GM23338 (cell line): ENCODE results near the gene SHKBP1. TPM values are rescaled to one million over a fixed set of nuclear protein-coding genes. Genes with fewer than 3 reads are reported as not detected.

Experiments used
- ATAC-seq: fragments of 200-7000 bp; cut with Tn5 transposase; 3 replicates; pipeline ENCODE4 v1.9.1; 2020
- DNase-seq: peaks from one replicate; pipeline ENCODE4 v3.0.0-alpha.2; 2015; ENCODE audit warnings: low spot score
- H2AFZ ChIP-seq: fragments of 200-600 bp; sonication (generic); 2 replicates; pipeline ENCODE4 v1.8.0; 2016; ENCODE audit warnings: antibody characterized with exemption, mild to moderate bottlenecking, moderate library complexity
- H3F3A ChIP-seq: fragments of 200-600 bp; sonication (generic); replicated peaks from 2 replicates; pipeline ENCODE4 v1.8.0; 2017; ENCODE audit warnings: antibody characterized with exemption, mixed run types, low read depth
- H3K27ac ChIP-seq: fragments of 200-600 bp; sonication (generic); 2 replicates; pipeline ENCODE4 v1.6.1; 2016; ENCODE audit warnings: low read depth
- H3K27me3 ChIP-seq: fragments of 200-600 bp; sonication (generic); 2 replicates; pipeline ENCODE4 v1.8.0; 2016; ENCODE audit warnings: mild to moderate bottlenecking, mixed run types, moderate library complexity; ENCODE audit not compliant: insufficient read depth
- H3K36me3 ChIP-seq: fragments of 200-600 bp; sonication (generic); 2 replicates; pipeline ENCODE4 v1.8.0; 2016; ENCODE audit warnings: mild to moderate bottlenecking; ENCODE audit not compliant: insufficient read depth
- H3K4me1 ChIP-seq: fragments of 200-600 bp; sonication (generic); 2 replicates; pipeline ENCODE4 v1.8.0; 2016; ENCODE audit warnings: mild to moderate bottlenecking, moderate library complexity; ENCODE audit not compliant: insufficient read depth
- H3K4me2 ChIP-seq: fragments of 200-600 bp; sonication (generic); 2 replicates; pipeline ENCODE4 v1.7.1; 2017; ENCODE audit warnings: mixed run types
- H3K4me3 ChIP-seq: fragments of 200-600 bp; sonication (generic); 2 replicates; pipeline ENCODE4 v1.6.1; 2016; ENCODE audit warnings: mixed run types
- H3K79me2 ChIP-seq: fragments of 200-600 bp; sonication (generic); replicated peaks from 2 replicates; pipeline ENCODE4 v1.8.0; 2017; ENCODE audit warnings: mild to moderate bottlenecking; ENCODE audit not compliant: insufficient read depth
- H3K9me2 ChIP-seq: fragments of 200-600 bp; sonication (generic); 2 replicates; pipeline ENCODE4 v1.8.0; 2017; ENCODE audit not compliant: insufficient read depth
- H4K20me1 ChIP-seq: fragments of 200-600 bp; sonication (generic); replicated peaks from 2 replicates; pipeline ENCODE4 v1.8.0; 2017; ENCODE audit warnings: mild to moderate bottlenecking; ENCODE audit not compliant: insufficient read depth
- H3K27ac Mint-ChIP-seq: 2 replicates; pipeline ENCODE4 v1.8.0; 2020; ENCODE audit warnings: inconsistent platforms, mild to moderate bottlenecking, moderate library complexity, mixed read lengths
- H3K27me3 Mint-ChIP-seq: 3 replicates; pipeline ENCODE4 v1.8.0; 2022; ENCODE audit warnings: low read depth, mild to moderate bottlenecking, moderate library complexity, mixed read lengths, inconsistent platforms; ENCODE audit not compliant: insufficient read depth, poor library complexity
- H3K36me3 Mint-ChIP-seq: 3 replicates; pipeline ENCODE4 v1.8.0; 2021; ENCODE audit warnings: low read depth, mild to moderate bottlenecking, inconsistent platforms, moderate library complexity, mixed read lengths
- H3K4me1 Mint-ChIP-seq: 3 replicates; pipeline ENCODE4 v1.8.0; 2020; ENCODE audit warnings: mild to moderate bottlenecking, inconsistent platforms, mixed read lengths
- H3K4me3 Mint-ChIP-seq: 3 replicates; pipeline ENCODE4 v1.8.0; 2021; ENCODE audit warnings: moderate library complexity, mild to moderate bottlenecking, inconsistent platforms, mixed read lengths
- H3K9me3 Mint-ChIP-seq: 3 replicates; pipeline ENCODE4 v1.8.0; 2020; ENCODE audit warnings: moderate library complexity, mild to moderate bottlenecking, inconsistent platforms, mixed read lengths
- EZH2 ChIP-seq: fragments of 200-600 bp; sonication (generic); IDR thresholded peaks from one replicate; pipeline ENCODE4 v1.8.0; 2017; ENCODE audit warnings: antibody characterized with exemption, mild to moderate bottlenecking, low read depth; ENCODE audit not compliant: unreplicated experiment
- ZNF331 ChIP-seq: fragments of 250-450 bp; sonication (Bioruptor Pico); IDR thresholded peaks from 2 replicates; pipeline ENCODE4 v1.5.0; 2020; ENCODE audit warnings: low read depth, mild to moderate bottlenecking, moderate library complexity
- polyA plus RNA-seq: library from polyadenylated mRNA; unstranded; fragments of >200 nt; fragmentation: Nextera tagmentation; extraction: Ambion mirVana; gene quantifications from 2 replicates; pipeline ENCODE4 v1.2.1, GENCODE V29; 2016
- total RNA-seq: library from RNA; depleted of rRNA; stranded (reverse); fragments of >200 nt; shearing (Covaris generic); gene quantifications from 2 replicates; pipeline ENCODE4 v1.2.3, GENCODE V29; 2014
- TF ChIP-seq, protein P1 (sequence below): IDR thresholded peaks from one replicate; pipeline ENCODE4 v1.6.1; 2018; ENCODE audit warnings: antibody characterized with exemption; ENCODE audit not compliant: unreplicated experiment
- TF ChIP-seq, protein P2 (sequence below): fragments of 250-450 bp; sonication (Bioruptor Pico); IDR thresholded peaks from 2 replicates; pipeline ENCODE4 v1.5.0; 2020; ENCODE audit warnings: mild to moderate bottlenecking, moderate library complexity

The SHKBP1 gene
- total and polyA plus RNA-seq, 2 experiments from 2014 or later, result 63.2 to 69.8 TPM

DNA sequence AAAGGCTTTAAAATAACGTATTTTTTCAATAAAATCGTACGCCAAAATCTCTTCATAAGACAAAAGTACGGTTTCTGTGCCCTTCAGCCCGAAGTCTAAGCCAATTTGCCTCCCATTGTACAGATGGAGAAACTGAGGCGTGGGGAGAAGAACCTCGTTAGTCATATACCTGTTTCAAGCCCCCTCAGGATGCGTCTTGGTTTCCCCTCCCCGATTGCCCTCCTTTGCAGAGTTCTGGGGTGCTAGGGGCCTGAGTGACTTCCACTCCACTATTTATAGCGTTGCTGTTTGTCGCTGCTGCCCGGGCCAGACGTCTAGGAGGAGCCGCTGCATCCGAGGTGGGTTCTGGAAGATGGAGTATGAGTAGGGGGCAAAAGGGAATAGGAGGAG, 22.2 kb downstream of the SHKBP1 start:
- peaks cover 50% of the 10 kb centered on the region for H3K4me1 ChIP-seq
- DNase-seq (no peak), ATAC-seq (no peak)
- no peaks in the 10 kb centered on the region for H3K79me2 ChIP-seq
- no peak overlapping the region for H3K27ac ChIP-seq
- peaks cover 24% of the 10 kb centered on the region for H3F3A ChIP-seq
- peaks cover 76% of the 10 kb centered on the region for H3K27me3 ChIP-seq
- no peak overlapping the region for H2AFZ ChIP-seq
- no peak overlapping the region for H3K27ac Mint-ChIP-seq
- TF ChIP-seq, protein P1, sequence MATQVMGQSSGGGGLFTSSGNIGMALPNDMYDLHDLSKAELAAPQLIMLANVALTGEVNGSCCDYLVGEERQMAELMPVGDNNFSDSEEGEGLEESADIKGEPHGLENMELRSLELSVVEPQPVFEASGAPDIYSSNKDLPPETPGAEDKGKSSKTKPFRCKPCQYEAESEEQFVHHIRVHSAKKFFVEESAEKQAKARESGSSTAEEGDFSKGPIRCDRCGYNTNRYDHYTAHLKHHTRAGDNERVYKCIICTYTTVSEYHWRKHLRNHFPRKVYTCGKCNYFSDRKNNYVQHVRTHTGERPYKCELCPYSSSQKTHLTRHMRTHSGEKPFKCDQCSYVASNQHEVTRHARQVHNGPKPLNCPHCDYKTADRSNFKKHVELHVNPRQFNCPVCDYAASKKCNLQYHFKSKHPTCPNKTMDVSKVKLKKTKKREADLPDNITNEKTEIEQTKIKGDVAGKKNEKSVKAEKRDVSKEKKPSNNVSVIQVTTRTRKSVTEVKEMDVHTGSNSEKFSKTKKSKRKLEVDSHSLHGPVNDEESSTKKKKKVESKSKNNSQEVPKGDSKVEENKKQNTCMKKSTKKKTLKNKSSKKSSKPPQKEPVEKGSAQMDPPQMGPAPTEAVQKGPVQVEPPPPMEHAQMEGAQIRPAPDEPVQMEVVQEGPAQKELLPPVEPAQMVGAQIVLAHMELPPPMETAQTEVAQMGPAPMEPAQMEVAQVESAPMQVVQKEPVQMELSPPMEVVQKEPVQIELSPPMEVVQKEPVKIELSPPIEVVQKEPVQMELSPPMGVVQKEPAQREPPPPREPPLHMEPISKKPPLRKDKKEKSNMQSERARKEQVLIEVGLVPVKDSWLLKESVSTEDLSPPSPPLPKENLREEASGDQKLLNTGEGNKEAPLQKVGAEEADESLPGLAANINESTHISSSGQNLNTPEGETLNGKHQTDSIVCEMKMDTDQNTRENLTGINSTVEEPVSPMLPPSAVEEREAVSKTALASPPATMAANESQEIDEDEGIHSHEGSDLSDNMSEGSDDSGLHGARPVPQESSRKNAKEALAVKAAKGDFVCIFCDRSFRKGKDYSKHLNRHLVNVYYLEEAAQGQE, result no peak
- no peak for TF ChIP-seq ZNF331
- TF ChIP-seq, protein P2, sequence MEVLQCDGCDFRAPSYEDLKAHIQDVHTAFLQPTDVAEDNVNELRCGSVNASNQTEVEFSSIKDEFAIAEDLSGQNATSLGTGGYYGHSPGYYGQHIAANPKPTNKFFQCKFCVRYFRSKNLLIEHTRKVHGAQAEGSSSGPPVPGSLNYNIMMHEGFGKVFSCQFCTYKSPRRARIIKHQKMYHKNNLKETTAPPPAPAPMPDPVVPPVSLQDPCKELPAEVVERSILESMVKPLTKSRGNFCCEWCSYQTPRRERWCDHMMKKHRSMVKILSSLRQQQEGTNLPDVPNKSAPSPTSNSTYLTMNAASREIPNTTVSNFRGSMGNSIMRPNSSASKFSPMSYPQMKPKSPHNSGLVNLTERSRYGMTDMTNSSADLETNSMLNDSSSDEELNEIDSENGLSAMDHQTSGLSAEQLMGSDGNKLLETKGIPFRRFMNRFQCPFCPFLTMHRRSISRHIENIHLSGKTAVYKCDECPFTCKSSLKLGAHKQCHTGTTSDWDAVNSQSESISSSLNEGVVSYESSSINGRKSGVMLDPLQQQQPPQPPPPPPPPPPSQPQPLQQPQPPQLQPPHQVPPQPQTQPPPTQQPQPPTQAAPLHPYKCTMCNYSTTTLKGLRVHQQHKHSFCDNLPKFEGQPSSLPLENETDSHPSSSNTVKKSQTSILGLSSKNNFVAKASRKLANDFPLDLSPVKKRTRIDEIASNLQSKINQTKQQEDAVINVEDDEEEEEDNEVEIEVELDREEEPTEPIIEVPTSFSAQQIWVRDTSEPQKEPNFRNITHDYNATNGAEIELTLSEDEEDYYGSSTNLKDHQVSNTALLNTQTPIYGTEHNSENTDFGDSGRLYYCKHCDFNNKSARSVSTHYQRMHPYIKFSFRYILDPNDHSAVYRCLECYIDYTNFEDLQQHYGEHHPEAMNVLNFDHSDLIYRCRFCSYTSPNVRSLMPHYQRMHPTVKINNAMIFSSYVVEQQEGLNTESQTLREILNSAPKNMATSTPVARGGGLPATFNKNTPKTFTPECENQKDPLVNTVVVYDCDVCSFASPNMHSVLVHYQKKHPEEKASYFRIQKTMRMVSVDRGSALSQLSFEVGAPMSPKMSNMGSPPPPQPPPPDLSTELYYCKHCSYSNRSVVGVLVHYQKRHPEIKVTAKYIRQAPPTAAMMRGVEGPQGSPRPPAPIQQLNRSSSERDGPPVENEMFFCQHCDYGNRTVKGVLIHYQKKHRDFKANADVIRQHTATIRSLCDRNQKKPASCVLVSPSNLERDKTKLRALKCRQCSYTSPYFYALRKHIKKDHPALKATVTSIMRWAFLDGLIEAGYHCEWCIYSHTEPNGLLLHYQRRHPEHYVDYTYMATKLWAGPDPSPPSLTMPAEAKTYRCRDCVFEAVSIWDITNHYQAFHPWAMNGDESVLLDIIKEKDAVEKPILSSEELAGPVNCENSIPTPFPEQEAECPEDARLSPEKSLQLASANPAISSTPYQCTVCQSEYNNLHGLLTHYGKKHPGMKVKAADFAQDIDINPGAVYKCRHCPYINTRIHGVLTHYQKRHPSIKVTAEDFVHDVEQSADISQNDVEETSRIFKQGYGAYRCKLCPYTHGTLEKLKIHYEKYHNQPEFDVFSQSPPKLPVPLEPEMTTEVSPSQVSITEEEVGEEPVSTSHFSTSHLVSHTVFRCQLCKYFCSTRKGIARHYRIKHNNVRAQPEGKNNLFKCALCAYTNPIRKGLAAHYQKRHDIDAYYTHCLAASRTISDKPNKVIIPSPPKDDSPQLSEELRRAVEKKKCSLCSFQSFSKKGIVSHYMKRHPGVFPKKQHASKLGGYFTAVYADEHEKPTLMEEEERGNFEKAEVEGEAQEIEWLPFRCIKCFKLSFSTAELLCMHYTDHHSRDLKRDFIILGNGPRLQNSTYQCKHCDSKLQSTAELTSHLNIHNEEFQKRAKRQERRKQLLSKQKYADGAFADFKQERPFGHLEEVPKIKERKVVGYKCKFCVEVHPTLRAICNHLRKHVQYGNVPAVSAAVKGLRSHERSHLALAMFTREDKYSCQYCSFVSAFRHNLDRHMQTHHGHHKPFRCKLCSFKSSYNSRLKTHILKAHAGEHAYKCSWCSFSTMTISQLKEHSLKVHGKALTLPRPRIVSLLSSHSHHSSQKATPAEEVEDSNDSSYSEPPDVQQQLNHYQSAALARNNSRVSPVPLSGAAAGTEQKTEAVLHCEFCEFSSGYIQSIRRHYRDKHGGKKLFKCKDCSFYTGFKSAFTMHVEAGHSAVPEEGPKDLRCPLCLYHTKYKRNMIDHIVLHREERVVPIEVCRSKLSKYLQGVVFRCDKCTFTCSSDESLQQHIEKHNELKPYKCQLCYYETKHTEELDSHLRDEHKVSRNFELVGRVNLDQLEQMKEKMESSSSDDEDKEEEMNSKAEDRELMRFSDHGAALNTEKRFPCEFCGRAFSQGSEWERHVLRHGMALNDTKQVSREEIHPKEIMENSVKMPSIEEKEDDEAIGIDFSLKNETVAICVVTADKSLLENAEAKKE (CRISPR knock-in tag), result no peak
- peak; percentile 52 for TF ChIP-seq EZH2
- H3K4me3 ChIP-seq, result peak overlapping the region; percentile 53; the same call in 1 of the 2 replicates
- no peaks in the 10 kb centered on the region for H3K9me2 ChIP-seq
- peak overlapping the region; percentile 81 for H3K4me2 ChIP-seq
- H3K4me1 Mint-ChIP-seq, result peaks cover 49% of the 10 kb centered on the region
- H3K36me3 Mint-ChIP-seq, result no peaks in the 10 kb centered on the region
- peaks cover 69% of the 10 kb centered on the region for H3K27me3 Mint-ChIP-seq
- no peaks in the 10 kb centered on the region for H3K36me3 ChIP-seq
- H3K9me3 Mint-ChIP-seq, result peaks cover under 1% of the 10 kb centered on the region; the same call in 1 of the 3 replicates
- no peaks in the 10 kb centered on the region; the same call in 1 of the 2 replicates for H4K20me1 ChIP-seq
- H3K4me3 Mint-ChIP-seq, result peak overlapping the region; percentile 87
